HCT116 (cell line): ENCODE results near the gene ABCB1. TPM values are rescaled to one million over a fixed set of nuclear protein-coding genes. Genes with fewer than 3 reads are reported as not detected.

Experiments
- ATAC-seq: fragments of 200-7000 bp; cut with Tn5 transposase; 2 replicates; pipeline ENCODE4 v1.9.1; 2020; ENCODE audit warnings: mild to moderate bottlenecking, moderate library complexity
- BruUV-seq: library from RNA; stranded (reverse); fragments of 400-500 nt; replicated peaks from 2 replicates; lab custom pipeline; 2021; lab: Mats Ljungman, UMichigan
- CTCF ChIA-PET: fragments of 300-600 bp; sonication (Branson Sonifier 250); formaldehyde crosslinking; loops from one replicate; lab custom pipeline; 2021; ENCODE audit warnings: antibody characterized with exemption; lab: Charles Lee
- POLR2A ChIA-PET: fragments of 300-600, 350-600 bp; sonication (Branson Sonifier 250); formaldehyde crosslinking; loops from one replicate; lab custom pipeline; 2021; ENCODE audit warnings: antibody characterized with exemption; lab: Charles Lee
- RAD21 ChIA-PET, 2 experiments: fragments of 300-600 bp; sonication (Branson Sonifier 250); formaldehyde crosslinking; loops; one replicate each; lab custom pipeline; 2023; ENCODE audit warnings: low total read pairs in 2 of 2; ENCODE audit not compliant: uncharacterized antibody in 2 of 2, unreplicated experiment in 2 of 2, low non-redundant PET in 1 of 2; lab: Charles Lee
- DNase-seq: peaks from one replicate; pipeline ENCODE4 v3.0.0-alpha.2; 2010; ENCODE audit warnings: low read depth, low spot score
- H2AFZ ChIP-seq: fragments of 200-600 bp; shearing (Covaris generic), sonication (generic); 2 replicates; pipeline ENCODE4 v1.6.1; 2017; ENCODE audit warnings: low read depth, mixed run types, mixed read lengths, antibody characterized with exemption, low read length; ENCODE audit not compliant: poor library complexity, severe bottlenecking
- H3K27ac ChIP-seq: 2 replicates; pipeline ENCODE4 v1.5.1; 2012; ENCODE audit warnings: low read depth, low read length
- H3K27me3 ChIP-seq: fragments of 200-600 bp; sonication (generic); 2 replicates; pipeline ENCODE4 v1.6.1; 2016; ENCODE audit warnings: mixed run types, low read length, mixed read lengths; ENCODE audit not compliant: insufficient read depth
- H3K36me3 ChIP-seq, 2 experiments: fragments of 200-500 bp in 1 of 2; fragments of 200-600 bp in 1 of 2; sonication (Bioruptor generic) in 1 of 2; sonication (generic) in 1 of 2; 2 replicates each; pipeline versions ENCODE4 v1.5.1 to v1.6.1; 2014 to 2016; ENCODE audit warnings: low read length in 2 of 2, inconsistent platforms in 1 of 2, mixed read lengths in 1 of 2, mixed run types in 1 of 2; ENCODE audit not compliant: insufficient read depth in 2 of 2, control insufficient read depth in 1 of 2
- H3K4me1 ChIP-seq, 2 experiments: fragments of 200-600 bp in 1 of 2; sonication (generic) in 1 of 2; 2 replicates each; pipeline versions ENCODE4 v1.5.1 to v1.6.1; 2012 to 2017; ENCODE audit warnings: low read length in 2 of 2, inconsistent platforms in 1 of 2, mild to moderate bottlenecking in 1 of 2, mixed read lengths in 1 of 2, mixed run types in 1 of 2, moderate library complexity in 1 of 2; ENCODE audit not compliant: insufficient read depth in 2 of 2, control insufficient read depth in 1 of 2
- H3K4me2 ChIP-seq: fragments of 200-600 bp; sonication (generic); 2 replicates; pipeline ENCODE4 v1.6.1; 2017; ENCODE audit warnings: mixed run types, low read length, mixed read lengths
- H3K4me3 ChIP-seq, 2 experiments: fragments of 200-600 bp in 1 of 2; sonication (generic) in 1 of 2; replicated peaks in 1 of 2; 2 replicates each; pipeline ENCODE4 v1.5.1; 2011 to 2016; ENCODE audit warnings: low read length in 2 of 2, control low read depth in 1 of 2, low read depth in 1 of 2, mild to moderate bottlenecking in 1 of 2, mixed read lengths in 1 of 2, mixed run types in 1 of 2
- H3K79me2 ChIP-seq: fragments of 200-600 bp; sonication (generic); 2 replicates; pipeline ENCODE4 v1.6.1; 2017; ENCODE audit warnings: mild to moderate bottlenecking, mixed run types, low read length, moderate library complexity, mixed read lengths; ENCODE audit not compliant: insufficient read depth
- H3K9ac ChIP-seq: fragments of 200-600 bp; sonication (generic); 2 replicates; pipeline ENCODE4 v1.6.1; 2016; ENCODE audit warnings: low read length, mixed read lengths
- H3K9me2 ChIP-seq: fragments of 200-600 bp; sonication (generic), shearing (Covaris generic); 2 replicates; pipeline ENCODE4 v1.6.1; 2017; ENCODE audit warnings: mixed run types, mild to moderate bottlenecking, moderate library complexity; ENCODE audit not compliant: insufficient read depth
- H3K9me3 ChIP-seq, 2 experiments: fragments of 200-500 bp in 1 of 2; fragments of 200-600 bp in 1 of 2; sonication (Bioruptor generic) in 1 of 2; sonication (generic) in 1 of 2; 2 replicates each; pipeline ENCODE4 v1.6.1; 2014 to 2017; ENCODE audit warnings: low read length in 2 of 2, mixed read lengths in 2 of 2, inconsistent platforms in 1 of 2, low read depth in 1 of 2, mild to moderate bottlenecking in 1 of 2, mixed run types in 1 of 2, moderate library complexity in 1 of 2; ENCODE audit not compliant: control insufficient read depth in 1 of 2, insufficient read depth in 1 of 2
- H4K20me1 ChIP-seq: fragments of 200-600 bp; sonication (generic), shearing (Covaris generic); 2 replicates; pipeline ENCODE4 v1.6.1; 2017; ENCODE audit warnings: mixed run types, mild to moderate bottlenecking, moderate library complexity; ENCODE audit not compliant: insufficient read depth
- CEBPB ChIP-seq: IDR thresholded peaks from 2 replicates; pipeline ENCODE4 v1.6.1; 2012; ENCODE audit warnings: low read depth
- EZH2 ChIP-seq: fragments of 200-600 bp; sonication (generic); IDR thresholded peaks from 2 replicates; pipeline ENCODE4 v1.6.1; 2017; ENCODE audit warnings: antibody characterized with exemption, mixed run types
- EZH2phosphoT487 ChIP-seq: fragments of 200-600 bp; IDR thresholded peaks from 2 replicates; pipeline ENCODE4 v1.6.1; 2018; ENCODE audit warnings: antibody characterized with exemption, borderline replicate concordance
- FOSL1 ChIP-seq: IDR thresholded peaks from 2 replicates; pipeline ENCODE4 v1.6.1; 2012; ENCODE audit warnings: low read depth
- JUND ChIP-seq: IDR thresholded peaks from 2 replicates; pipeline ENCODE4 v1.6.1; 2012
- POLR2A ChIP-seq: IDR thresholded peaks from 2 replicates; pipeline ENCODE4 v1.7.0; 2011; ENCODE audit warnings: borderline replicate concordance; ENCODE audit not compliant: insufficient read depth, insufficient read length; ENCODE audit errors: extremely low read depth
- POLR2AphosphoS5 ChIP-seq: IDR thresholded peaks from 2 replicates; pipeline ENCODE4 v1.6.1; 2011; ENCODE audit warnings: mild to moderate bottlenecking, low read depth, low read length, moderate library complexity
- RAD21 ChIP-seq: IDR thresholded peaks from 2 replicates; pipeline ENCODE4 v1.6.1; 2012; ENCODE audit warnings: low read depth, mild to moderate bottlenecking
- SIN3A ChIP-seq: IDR thresholded peaks from 2 replicates; pipeline ENCODE4 v1.6.1; 2012; ENCODE audit warnings: low read depth
- SP1 ChIP-seq: IDR thresholded peaks from 2 replicates; pipeline ENCODE4 v1.6.1; 2012; ENCODE audit warnings: low read depth
- SRF ChIP-seq: IDR thresholded peaks from 2 replicates; pipeline ENCODE4 v1.6.1; 2012; ENCODE audit warnings: low read depth
- TCF7L2 ChIP-seq: IDR thresholded peaks from 2 replicates; pipeline ENCODE4 v1.7.0; 2011; ENCODE audit warnings: borderline replicate concordance, inconsistent platforms; ENCODE audit not compliant: insufficient read depth, insufficient read length; ENCODE audit errors: extremely low read depth
- YY1 ChIP-seq: IDR thresholded peaks from 2 replicates; pipeline ENCODE4 v1.6.1; 2011; ENCODE audit warnings: low read length, low read depth, moderate library complexity, mild to moderate bottlenecking; ENCODE audit not compliant: insufficient replicate concordance; ENCODE audit errors: extremely low read depth
- ZBTB33 ChIP-seq: IDR thresholded peaks from 2 replicates; pipeline ENCODE4 v1.6.1; 2011; ENCODE audit warnings: mild to moderate bottlenecking, low read length, moderate library complexity; ENCODE audit not compliant: insufficient replicate concordance; ENCODE audit errors: extremely low read depth
- ZFX ChIP-seq: fragments of 450-650 bp; IDR thresholded peaks from 2 replicates; pipeline ENCODE4 v1.6.1; 2017
- intact Hi-C: fragments of 100-400 bp; cut with micrococcal nuclease; formaldehyde crosslinking; loops from 2 replicates; pipeline ENCODE4 v1.10.0; 2022
- total RNA-seq: library from RNA; stranded (reverse); gene quantifications from one replicate; pipeline ENCODE4 v1.2.1, GENCODE V29; 2021; ENCODE audit not compliant: unreplicated experiment

ABCB1 gene
- total RNA-seq, 1 experiment from 2014 or later = 1.8 TPM

GRCh38 chr7:87645446-87645845 lies 44.8 kb upstream of the ABCB1 start:
- no peaks in the 10 kb centered on the region for H3K9me3 ChIP-seq
- ATAC-seq (no peak), DNase-seq (no peak)
- H3K9ac ChIP-seq = no peak overlapping the region
- no peaks in the 10 kb centered on the region for H3K4me1 ChIP-seq
- H3K4me2 ChIP-seq = no peak overlapping the region
- H2AFZ ChIP-seq = no peak overlapping the region
- intact Hi-C loops = no loop called here
- ChIA-PET POLR2A (no interaction called here), RAD21 (interaction anchor here in 1 of 2 experiments (0.7 kb wide), 1 partner anchor 1571 kb away, joined by 4 read pairs; no protein-coding TSS in a partner anchor), CTCF (no interaction called here)
- no peaks in the 10 kb centered on the region for H4K20me1 ChIP-seq
- no peaks in the 10 kb centered on the region for H3K36me3 ChIP-seq
- no TSS peak for BruUV-seq
- no peak overlapping the region for H3K4me3 ChIP-seq
- H3K79me2 ChIP-seq = no peaks in the 10 kb centered on the region
- H3K27me3 ChIP-seq = no peaks in the 10 kb centered on the region
- TF ChIP-seq EZH2 (no peak), SP1 (no peak), YY1 (no peak), FOSL1 (no peak), SIN3A (no peak), POLR2AphosphoS5 (no peak), EZH2phosphoT487 (no peak), ZFX (no peak), RAD21 (no peak), CEBPB (no peak), TCF7L2 (no peak), ZBTB33 (no peak), JUND (no peak), POLR2A (no peak), SRF (no peak)
- no peaks in the 10 kb centered on the region for H3K9me2 ChIP-seq
- no peak overlapping the region for H3K27ac ChIP-seq
